GM12864 (cell line): Measurements from ENCODE around the gene USP15.

ENCODE experiments used
- DNase-seq: peaks from one replicate; pipeline ENCODE4 v3.0.0-alpha.2; 2011; ENCODE audit warnings: low read depth
- H3K4me3 ChIP-seq: 2 replicates; pipeline ENCODE4 v1.5.1; 2011; ENCODE audit warnings: mild to moderate bottlenecking, low read depth, low read length, control low read depth
- CTCF ChIP-seq: IDR thresholded peaks from 2 replicates; pipeline ENCODE4 v1.5.1; 2011; ENCODE audit warnings: low read depth, mild to moderate bottlenecking, moderate library complexity, low read length, control low read depth, inconsistent platforms; ENCODE audit errors: missing control alignments

Gene USP15

GRCh38 chr12:62221107-62221506 lies 39.1 kb upstream of the USP15 start:
- no peak for TF ChIP-seq CTCF
- no peak overlapping the region for H3K4me3 ChIP-seq
- no peak for DNase-seq

- H3K4me3 ChIP-seq = no peak overlapping the region
- no peak for DNase-seq
- TF ChIP-seq CTCF = no peak
Measured at GRCh38 chr12:62224601-62225000, 35.6 kb upstream of the USP15 start.

- TF ChIP-seq CTCF = no peak
- no peak overlapping the region for H3K4me3 ChIP-seq
- DNase-seq = no peak
Measured at GRCh38 chr12:62227091-62227490, 33.1 kb upstream of the USP15 start.

GRCh38 chr12:62230652-62231051 lies 29.6 kb upstream of the USP15 start:
- DNase-seq = no peak

GRCh38 chr12:62232143-62232729 lies 28.0 kb upstream of the USP15 start:
- no peak overlapping the region for H3K4me3 ChIP-seq
- TF ChIP-seq CTCF = no peak
- DNase-seq = no peak

More at GRCh38 chr12:62230652-62231051, 29.6 kb upstream of the USP15 start:
- no peak overlapping the region for H3K4me3 ChIP-seq
- TF ChIP-seq CTCF = no peak

- no peak for TF ChIP-seq CTCF
- no peak overlapping the region for H3K4me3 ChIP-seq
- no peak for DNase-seq
Measured at GRCh38 chr12:62233805-62234204, 26.4 kb upstream of the USP15 start.

GRCh38 chr12:62239571-62239970 lies 20.6 kb upstream of the USP15 start:
- no peak for DNase-seq
- TF ChIP-seq CTCF = no peak
- no peak overlapping the region for H3K4me3 ChIP-seq
